Measurements from ENCODE around the gene ICAM4. TPM values are rescaled to one million over a fixed set of nuclear protein-coding genes. Genes with fewer than 3 reads are reported as not detected.

The ICAM4 gene
- total and polyA plus RNA-seq, 2 donors (not counting 1 experiment from before 2014, with no cell fraction given) = 0.58 to 4.1 TPM

GRCh38 chr19:10318807-10319682, 32.3 kb downstream of the ICAM4 start:
- H3K27me3 ChIP-seq (ENCODE audit: control insufficient read depth, insufficient read depth, low read length) = no peaks in the 10 kb centered on the region
- H2AFZ ChIP-seq (ENCODE audit: low read length) = no peak overlapping the region
- no peak overlapping the region for H3K4me2 ChIP-seq (ENCODE audit: extremely low read depth, insufficient read depth, low read length)
- no peak for DNase-seq (ENCODE audit: low read depth in 2 of 2)
- TF ChIP-seq EZH2 (IDR thresholded peaks at IDR 0.05; ENCODE audit: low read length, missing control alignments) (no peak), CTCF (conservative IDR thresholded peaks at IDR 0.05 in 1 of 2, IDR thresholded peaks at IDR 0.05 in 1 of 2; ENCODE audit: low read depth in 1 of 2, low read length in 2 of 2) (no peak)
- H3K9me3 ChIP-seq (ENCODE audit: control insufficient read depth, insufficient read depth, low read depth, low read length) = no peaks in the 10 kb centered on the region
- H3K4me1 ChIP-seq (ENCODE audit: control insufficient read depth, extremely low read depth, insufficient read depth, low read length) = no peaks in the 10 kb centered on the region
- H3K9ac ChIP-seq (ENCODE audit: insufficient read depth, low read length) = no peak overlapping the region
- H3K27ac ChIP-seq (ENCODE audit: insufficient read depth, low read length) = no peak overlapping the region
- peaks cover 26% of the 10 kb centered on the region for H3K36me3 ChIP-seq (ENCODE audit: control insufficient read depth, insufficient read depth, low read length)
- H3K79me2 ChIP-seq (ENCODE audit: control insufficient read depth, insufficient read depth, low read length) = no peaks in the 10 kb centered on the region
- H4K20me1 ChIP-seq (ENCODE audit: control insufficient read depth, extremely low read depth, insufficient read depth, low read length) = no peaks in the 10 kb centered on the region
- no peak overlapping the region for H3K4me3 ChIP-seq (replicated peaks in 1 of 4; ENCODE audit: control extremely low read depth in 1 of 4, insufficient read depth in 1 of 4, low read depth in 3 of 4, low read length in 4 of 4)

DNA sequence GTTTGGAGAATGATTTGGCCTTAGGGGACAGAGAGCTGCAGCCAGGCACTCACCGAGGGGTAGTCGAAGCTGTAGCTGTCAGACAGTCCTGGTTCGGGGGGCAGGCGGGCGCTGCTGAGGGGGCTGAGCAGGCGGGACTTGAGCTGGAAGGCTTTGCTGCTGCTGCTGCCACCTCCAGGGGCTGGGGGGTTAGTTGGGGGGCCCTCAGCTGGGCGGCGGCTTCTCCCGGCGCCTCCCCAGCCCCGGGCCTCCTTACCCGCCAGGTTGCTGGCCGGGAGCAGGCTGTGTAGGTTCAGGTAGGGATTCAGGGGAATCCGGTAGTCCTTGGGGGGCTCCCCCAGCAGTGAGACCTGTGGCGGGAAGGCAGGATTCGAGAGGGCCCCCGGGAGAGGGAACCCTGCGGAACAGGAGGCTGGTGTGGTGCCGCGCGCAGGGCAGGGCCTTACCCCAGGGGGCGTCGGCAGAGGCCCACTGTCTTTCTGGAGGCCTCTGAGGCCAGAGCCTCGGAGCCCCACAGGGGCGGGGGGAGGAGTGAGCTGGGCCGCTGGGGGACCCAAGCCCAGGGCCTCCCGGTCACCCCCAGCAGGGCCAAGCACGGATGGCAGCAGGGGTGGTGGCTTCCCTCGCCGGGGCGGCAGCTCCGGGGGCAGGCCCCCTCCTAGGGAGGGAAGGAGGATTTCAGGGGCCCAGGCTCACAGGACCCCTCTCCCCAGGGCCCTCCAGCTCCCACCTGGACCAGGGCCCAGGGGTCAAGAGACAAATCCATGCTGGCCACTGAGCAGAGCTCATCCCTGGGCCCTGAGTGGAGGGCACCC, 34.1 kb downstream of the ICAM4 start:
- Histone ChIP-seq H3K9ac (ENCODE audit: insufficient read depth, low read length) (no peak overlapping the region), H3K4me2 (ENCODE audit: extremely low read depth, insufficient read depth, low read length) (no peak overlapping the region), H4K20me1 (ENCODE audit: control insufficient read depth, extremely low read depth, insufficient read depth, low read length) (no peaks in the 10 kb centered on the region), H2AFZ (ENCODE audit: low read length) (no peak overlapping the region), H3K27ac (ENCODE audit: insufficient read depth, low read length) (no peak overlapping the region), H3K4me1 (ENCODE audit: control insufficient read depth, extremely low read depth, insufficient read depth, low read length) (no peaks in the 10 kb centered on the region), H3K79me2 (ENCODE audit: control insufficient read depth, insufficient read depth, low read length) (no peaks in the 10 kb centered on the region), H3K4me3 (replicated peaks in 1 of 4; ENCODE audit: control extremely low read depth in 1 of 4, insufficient read depth in 1 of 4, low read depth in 3 of 4, low read length in 4 of 4) (no peak overlapping the region), H3K27me3 (ENCODE audit: control insufficient read depth, insufficient read depth, low read length) (no peaks in the 10 kb centered on the region), H3K9me3 (ENCODE audit: control insufficient read depth, insufficient read depth, low read depth, low read length) (no peaks in the 10 kb centered on the region), H3K36me3 (ENCODE audit: control insufficient read depth, insufficient read depth, low read length) (peaks cover 29% of the 10 kb centered on the region)
- DNase-seq (ENCODE audit: low read depth in 2 of 2) = no peak
- TF ChIP-seq CTCF (conservative IDR thresholded peaks at IDR 0.05 in 1 of 2, IDR thresholded peaks at IDR 0.05 in 1 of 2; ENCODE audit: low read depth in 1 of 2, low read length in 2 of 2) = no peak
- no peak for TF ChIP-seq EZH2 (IDR thresholded peaks at IDR 0.05; ENCODE audit: low read length, missing control alignments)

GRCh38 chr19:10321417-10321797, 34.7 kb downstream of the ICAM4 start:
- Histone ChIP-seq H3K27ac (ENCODE audit: insufficient read depth, low read length) (no peak overlapping the region), H3K4me3 (replicated peaks in 1 of 4; ENCODE audit: control extremely low read depth in 1 of 4, insufficient read depth in 1 of 4, low read depth in 3 of 4, low read length in 4 of 4) (no peak overlapping the region), H3K79me2 (ENCODE audit: control insufficient read depth, insufficient read depth, low read length) (no peaks in the 10 kb centered on the region), H3K9me3 (ENCODE audit: control insufficient read depth, insufficient read depth, low read depth, low read length) (no peaks in the 10 kb centered on the region), H3K4me2 (ENCODE audit: extremely low read depth, insufficient read depth, low read length) (no peak overlapping the region), H3K9ac (ENCODE audit: insufficient read depth, low read length) (no peak overlapping the region), H3K4me1 (ENCODE audit: control insufficient read depth, extremely low read depth, insufficient read depth, low read length) (no peaks in the 10 kb centered on the region), H3K27me3 (ENCODE audit: control insufficient read depth, insufficient read depth, low read length) (no peaks in the 10 kb centered on the region), H2AFZ (ENCODE audit: low read length) (no peak overlapping the region), H4K20me1 (ENCODE audit: control insufficient read depth, extremely low read depth, insufficient read depth, low read length) (no peaks in the 10 kb centered on the region), H3K36me3 (ENCODE audit: control insufficient read depth, insufficient read depth, low read length) (peaks cover 28% of the 10 kb centered on the region)
- no peak for DNase-seq (ENCODE audit: low read depth in 2 of 2)
- no peak for TF ChIP-seq CTCF (conservative IDR thresholded peaks at IDR 0.05 in 1 of 2, IDR thresholded peaks at IDR 0.05 in 1 of 2; ENCODE audit: low read depth in 1 of 2, low read length in 2 of 2)
- no peak for TF ChIP-seq EZH2 (IDR thresholded peaks at IDR 0.05; ENCODE audit: low read length, missing control alignments)
